ENCODE results near the gene SMG6.

SMG6 gene

GRCh38 chr17:2197271-2197670, 106.3 kb downstream of the SMG6 start:
- H3K4me3 Mint-ChIP-seq: no peak overlapping the region
- peaks cover 27% of the 10 kb centered on the region for H3K36me3 Mint-ChIP-seq (ENCODE audit: low read depth)
- H3K27ac Mint-ChIP-seq: no peak overlapping the region
- no peaks in the 10 kb centered on the region for H3K9me3 Mint-ChIP-seq
- no peaks in the 10 kb centered on the region for H3K27me3 Mint-ChIP-seq
- H3K4me1 Mint-ChIP-seq (ENCODE audit: low read depth): peaks cover 58% of the 10 kb centered on the region

GRCh38 chr17:2195729-2196128, 107.9 kb downstream of the SMG6 start:
- Mint-ChIP-seq H3K27ac (peak overlapping the region; percentile 66), H3K36me3 (ENCODE audit: low read depth) (peaks cover 23% of the 10 kb centered on the region), H3K4me3 (peak overlapping the region; percentile 35), H3K27me3 (no peaks in the 10 kb centered on the region), H3K4me1 (ENCODE audit: low read depth) (peaks cover 63% of the 10 kb centered on the region), H3K9me3 (no peaks in the 10 kb centered on the region)

- H3K4me1 Mint-ChIP-seq (ENCODE audit: low read depth): peaks cover 67% of the 10 kb centered on the region
These were observed 108.7 kb downstream of the SMG6 start for GRCh38 chr17:2194889-2195335.

DNA sequence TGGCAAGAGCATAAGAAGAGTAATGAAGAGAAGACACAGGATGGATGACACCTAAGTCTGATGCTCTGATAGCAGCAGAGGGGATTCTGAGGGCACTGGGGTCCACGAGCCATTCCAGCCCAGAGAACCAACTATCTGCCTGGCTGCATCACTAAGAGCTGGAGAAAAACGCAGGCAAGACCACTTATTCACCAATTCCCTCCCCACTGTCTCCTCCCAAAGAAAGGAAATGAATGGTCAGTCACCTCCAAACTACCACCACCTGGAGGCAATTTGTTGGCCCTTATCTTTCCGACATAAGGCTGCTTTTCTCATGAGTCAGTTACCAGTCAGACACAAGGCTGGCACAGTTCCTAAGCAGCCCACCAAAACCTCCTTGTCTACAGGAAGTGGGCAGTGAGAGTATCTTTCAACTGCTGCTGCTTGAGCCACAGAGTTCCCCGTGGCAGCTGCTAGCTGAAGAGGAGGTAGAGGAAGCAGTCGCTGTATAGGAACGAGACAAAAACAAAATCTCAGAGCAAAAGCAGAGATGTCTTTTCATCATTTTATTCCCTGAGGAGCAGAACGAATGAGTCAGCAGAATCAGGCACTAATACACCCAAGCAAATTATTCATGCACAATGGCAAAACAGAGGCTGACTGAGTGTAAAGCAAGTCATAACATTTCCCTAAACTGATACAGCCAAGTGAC, 111.1 kb downstream of the SMG6 start:
- peaks cover 71% of the 10 kb centered on the region for H3K4me1 Mint-ChIP-seq (ENCODE audit: low read depth)
- H3K27me3 Mint-ChIP-seq: no peaks in the 10 kb centered on the region
- H3K27ac Mint-ChIP-seq: peak overlapping the region; percentile 78
- H3K4me3 Mint-ChIP-seq: peak overlapping the region; percentile 54
- no peaks in the 10 kb centered on the region for H3K9me3 Mint-ChIP-seq
- peaks cover 24% of the 10 kb centered on the region for H3K36me3 Mint-ChIP-seq (ENCODE audit: low read depth)

More at GRCh38 chr17:2194889-2195335, 108.7 kb downstream of the SMG6 start:
- Mint-ChIP-seq H3K27ac (no peak overlapping the region), H3K27me3 (no peaks in the 10 kb centered on the region), H3K36me3 (ENCODE audit: low read depth) (peaks cover 23% of the 10 kb centered on the region), H3K9me3 (no peaks in the 10 kb centered on the region), H3K4me3 (no peak overlapping the region)

GRCh38 chr17:2191785-2192184, 111.8 kb downstream of the SMG6 start:
- peak overlapping the region; percentile 64 for H3K27ac Mint-ChIP-seq
- H3K36me3 Mint-ChIP-seq (ENCODE audit: low read depth): peaks cover 24% of the 10 kb centered on the region
- H3K4me3 Mint-ChIP-seq: peak overlapping the region; percentile 8
- no peaks in the 10 kb centered on the region for H3K27me3 Mint-ChIP-seq
- no peaks in the 10 kb centered on the region for H3K9me3 Mint-ChIP-seq
- H3K4me1 Mint-ChIP-seq (ENCODE audit: low read depth): peaks cover 68% of the 10 kb centered on the region

DNA sequence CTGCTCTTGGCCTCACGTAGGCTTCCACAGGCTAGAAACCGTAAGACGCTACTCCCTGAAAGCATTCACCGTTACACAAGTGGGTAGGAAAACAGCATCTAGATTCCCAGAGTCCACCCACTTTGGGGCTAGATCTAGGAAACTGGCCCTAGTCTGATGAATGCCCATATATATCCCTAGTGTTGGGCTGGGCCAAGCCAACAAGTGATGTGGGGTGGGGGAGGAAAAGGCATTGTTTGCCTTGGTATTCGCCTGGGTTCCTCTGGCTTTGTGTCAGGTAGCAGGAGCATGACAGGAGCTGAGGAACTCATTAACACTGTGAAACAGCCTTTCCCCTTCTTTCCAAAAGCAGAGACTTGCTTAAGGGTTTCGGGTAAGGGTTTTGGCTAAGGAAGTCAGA, 112.4 kb downstream of the SMG6 start:
- peaks cover 28% of the 10 kb centered on the region for H3K36me3 Mint-ChIP-seq (ENCODE audit: low read depth)
- H3K4me1 Mint-ChIP-seq (ENCODE audit: low read depth): peaks cover 62% of the 10 kb centered on the region
- no peaks in the 10 kb centered on the region for H3K9me3 Mint-ChIP-seq
- no peaks in the 10 kb centered on the region for H3K27me3 Mint-ChIP-seq
- H3K4me3 Mint-ChIP-seq: no peak overlapping the region
- H3K27ac Mint-ChIP-seq: no peak overlapping the region

- Mint-ChIP-seq H3K4me3 (no peak overlapping the region), H3K4me1 (ENCODE audit: low read depth) (peaks cover 50% of the 10 kb centered on the region), H3K27me3 (no peaks in the 10 kb centered on the region), H3K27ac (no peak overlapping the region), H3K36me3 (ENCODE audit: low read depth) (peaks cover 35% of the 10 kb centered on the region), H3K9me3 (no peaks in the 10 kb centered on the region)
These were observed 113.6 kb downstream of the SMG6 start for GRCh38 chr17:2190014-2190413.

DNA sequence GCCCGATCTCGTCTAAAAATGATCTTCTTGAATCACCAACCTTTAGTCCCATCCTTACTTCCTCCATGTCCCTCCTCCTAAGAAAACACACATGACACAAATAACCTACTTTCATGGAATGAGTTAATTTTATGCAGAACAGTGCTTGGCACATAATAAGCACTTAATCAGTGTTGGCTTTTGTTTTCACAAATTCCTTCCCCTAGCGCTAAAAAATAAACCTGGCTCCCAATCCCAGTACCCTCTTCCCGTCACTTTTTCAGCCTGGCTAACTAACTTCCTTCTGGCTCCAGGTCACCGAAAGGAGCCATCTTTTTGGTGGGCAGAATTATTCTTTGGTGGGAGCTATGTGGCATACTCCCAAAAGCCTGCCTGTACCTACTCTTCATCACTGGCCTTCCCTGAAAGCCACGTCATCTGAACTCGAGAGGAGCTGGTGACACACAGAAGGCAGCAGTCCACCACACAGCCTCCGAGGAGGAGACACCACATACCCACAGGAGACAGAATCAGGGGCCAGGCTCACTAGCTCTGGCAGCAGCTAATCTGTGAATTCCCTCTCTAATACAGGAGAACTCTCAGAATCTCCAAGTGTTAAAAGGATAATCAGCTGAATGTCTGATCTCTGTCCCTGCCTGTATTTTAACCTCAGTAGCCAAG, 114.5 kb downstream of the SMG6 start:
- Mint-ChIP-seq H3K36me3 (ENCODE audit: low read depth) (peaks cover 30% of the 10 kb centered on the region), H3K27me3 (no peaks in the 10 kb centered on the region), H3K4me1 (ENCODE audit: low read depth) (peaks cover 41% of the 10 kb centered on the region), H3K9me3 (no peaks in the 10 kb centered on the region), H3K27ac (no peak overlapping the region), H3K4me3 (no peak overlapping the region)

- no peaks in the 10 kb centered on the region for H3K27me3 Mint-ChIP-seq
- H3K27ac Mint-ChIP-seq: peak overlapping the region; percentile 12
- H3K4me1 Mint-ChIP-seq (ENCODE audit: low read depth): peaks cover 27% of the 10 kb centered on the region
- no peak overlapping the region for H3K4me3 Mint-ChIP-seq
- peaks cover 29% of the 10 kb centered on the region for H3K36me3 Mint-ChIP-seq (ENCODE audit: low read depth)
- H3K9me3 Mint-ChIP-seq: no peaks in the 10 kb centered on the region
These were observed 115.8 kb downstream of the SMG6 start for GRCh38 chr17:2187758-2188157.

- Mint-ChIP-seq H3K4me1 (ENCODE audit: low read depth) (peaks cover 21% of the 10 kb centered on the region), H3K9me3 (no peaks in the 10 kb centered on the region), H3K4me3 (no peak overlapping the region), H3K36me3 (ENCODE audit: low read depth) (peaks cover 37% of the 10 kb centered on the region), H3K27me3 (no peaks in the 10 kb centered on the region), H3K27ac (no peak overlapping the region)
These were observed 116.6 kb downstream of the SMG6 start for GRCh38 chr17:2186937-2187336.

GRCh38 chr17:2184993-2185931, 118.3 kb downstream of the SMG6 start:
- no peaks in the 10 kb centered on the region for H3K27me3 Mint-ChIP-seq
- H3K4me3 Mint-ChIP-seq: no peak overlapping the region
- no peak overlapping the region for H3K27ac Mint-ChIP-seq
- H3K9me3 Mint-ChIP-seq: no peaks in the 10 kb centered on the region
- H3K4me1 Mint-ChIP-seq (ENCODE audit: low read depth): peaks cover 13% of the 10 kb centered on the region
- peaks cover 42% of the 10 kb centered on the region for H3K36me3 Mint-ChIP-seq (ENCODE audit: low read depth)

DNA sequence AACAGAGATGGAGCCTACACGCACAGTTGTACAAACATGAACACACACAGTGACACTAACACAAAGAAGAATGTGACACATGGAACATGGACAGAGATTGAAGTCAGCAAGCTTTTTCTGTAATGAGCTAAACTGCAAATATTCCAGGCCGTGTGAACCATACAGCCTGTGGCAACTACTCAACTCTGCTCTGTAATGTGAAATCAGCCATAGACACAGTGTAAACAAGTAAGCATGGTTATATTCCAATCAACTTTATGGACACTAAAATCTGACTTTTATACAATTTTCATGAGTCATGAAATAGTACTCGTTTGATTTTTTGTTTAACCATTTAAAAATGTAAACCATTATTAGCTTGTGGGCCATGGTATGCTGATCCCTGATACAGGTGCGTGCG, 120.2 kb downstream of the SMG6 start:
- Mint-ChIP-seq H3K27ac (no peak overlapping the region), H3K4me1 (ENCODE audit: low read depth) (peaks cover 6% of the 10 kb centered on the region), H3K4me3 (no peak overlapping the region), H3K27me3 (no peaks in the 10 kb centered on the region), H3K9me3 (no peaks in the 10 kb centered on the region), H3K36me3 (ENCODE audit: low read depth) (peaks cover 46% of the 10 kb centered on the region)

GRCh38 chr17:2181897-2182448, 121.6 kb downstream of the SMG6 start:
- Mint-ChIP-seq H3K27ac (no peak overlapping the region), H3K4me3 (no peak overlapping the region), H3K36me3 (ENCODE audit: low read depth) (peaks cover 51% of the 10 kb centered on the region), H3K4me1 (ENCODE audit: low read depth) (peaks cover 9% of the 10 kb centered on the region), H3K27me3 (no peaks in the 10 kb centered on the region), H3K9me3 (no peaks in the 10 kb centered on the region)

- Mint-ChIP-seq H3K4me3 (no peak overlapping the region), H3K27ac (no peak overlapping the region), H3K9me3 (no peaks in the 10 kb centered on the region), H3K27me3 (no peaks in the 10 kb centered on the region), H3K36me3 (ENCODE audit: low read depth) (peaks cover 49% of the 10 kb centered on the region), H3K4me1 (ENCODE audit: low read depth) (peaks cover 9% of the 10 kb centered on the region)
These were observed 122.2 kb downstream of the SMG6 start for GRCh38 chr17:2181206-2181896.
